HepG2 (cell line): ENCODE measurements around the gene PCCB. TPM values are rescaled to one million over a fixed set of nuclear protein-coding genes. Genes with fewer than 3 reads are reported as not detected.
A peak's percentile ranks its signal among the peaks of the same experiment; 100 is the strongest.

Experiments
- CREM ChIP-seq, 2 experiments: sonication (generic) in 1 of 2; formaldehyde crosslinking in 1 of 2; IDR thresholded peaks; 2 replicates each; pipeline versions ENCODE4 v1.4.0 to v1.6.1; 2016 to 2020; ENCODE audit warnings: antibody characterized with exemption in 1 of 2, mild to moderate bottlenecking in 1 of 2, missing genetic modification reagents in 1 of 2
- CSRNP2 ChIP-seq: sonication (generic); formaldehyde crosslinking; conservative IDR thresholded peaks from 2 replicates; pipeline ENCODE4 v1.8.0; 2022; ENCODE audit warnings: low read depth, missing genetic modification reagents
- FOXK2 ChIP-seq: fragments of 450-650 bp; IDR thresholded peaks from 2 replicates; pipeline ENCODE4 v1.6.1; 2016
- HNRNPH1 ChIP-seq: fragments of 200-400 bp; formaldehyde crosslinking; optimal IDR thresholded peaks from 2 replicates; pipeline ENCODE3; 2017; ENCODE audit warnings: mild to moderate bottlenecking, low read depth, low read length
- PAXIP1 ChIP-seq: sonication (generic); formaldehyde crosslinking; conservative IDR thresholded peaks from 2 replicates; pipeline ENCODE4 v1.4.0; 2020; ENCODE audit warnings: mild to moderate bottlenecking, missing genetic modification reagents, moderate library complexity
- PHF8 ChIP-seq: sonication (generic); formaldehyde crosslinking; IDR thresholded peaks from 2 replicates; pipeline ENCODE4 v1.5.0; 2020; ENCODE audit warnings: missing genetic modification reagents
- SPEN ChIP-seq: sonication (generic); formaldehyde crosslinking; IDR thresholded peaks from 2 replicates; pipeline ENCODE4 v1.5.1; 2020; ENCODE audit warnings: low read depth, mild to moderate bottlenecking, missing genetic modification reagents
- SRSF4 ChIP-seq: fragments of 200-400 bp; formaldehyde crosslinking; IDR thresholded peaks from one replicate; pipeline ENCODE4 v1.6.1; 2018; ENCODE audit warnings: mild to moderate bottlenecking, low read depth, low read length, moderate library complexity; ENCODE audit not compliant: poor library complexity, severe bottlenecking
- TBX3 ChIP-seq: fragments of 450-650 bp; IDR thresholded peaks from 2 replicates; pipeline ENCODE4 v1.6.1; 2017; ENCODE audit warnings: antibody characterized with exemption, mild to moderate bottlenecking, inconsistent platforms, borderline replicate concordance
- THAP11 ChIP-seq: IDR thresholded peaks from 2 replicates; pipeline ENCODE4 v1.6.1; 2016; ENCODE audit warnings: missing biosample characterization, missing genetic modification reagents
- TMF1 ChIP-seq: sonication (generic); formaldehyde crosslinking; IDR thresholded peaks from 2 replicates; pipeline ENCODE4 v1.8.1; 2022; ENCODE audit warnings: low read depth, missing genetic modification reagents
- ZFP36 ChIP-seq: fragments of 150-350 bp; IDR thresholded peaks from 2 replicates; pipeline ENCODE4 v1.6.1; 2018; ENCODE audit warnings: borderline replicate concordance, low read length, low read depth; ENCODE audit not compliant: partially characterized antibody
- ZNF281 ChIP-seq: sonication (generic); formaldehyde crosslinking; IDR thresholded peaks from 2 replicates; pipeline ENCODE4 v1.4.0; 2020; ENCODE audit warnings: missing genetic modification reagents, borderline replicate concordance
- ZNF574 ChIP-seq: sonication (generic); formaldehyde crosslinking; IDR thresholded peaks from 2 replicates; pipeline ENCODE4 v1.4.0; 2020; ENCODE audit warnings: missing genetic modification reagents
- polyA plus RNA-seq, 8 experiments: library from polyadenylated mRNA; depleted of rRNA in 3 of 8; stranded (reverse) in 7 of 8; unstranded in 1 of 8; fragments of >200 nt; fragmentation: Illumina TruSeq in 4 of 8; extraction: Trizol in 4 of 8; gene quantifications; 2 replicates each; pipeline versions ENCODE4 v1.2.1 to v1.2.3, GENCODE V29; 2011 to 2016; ENCODE audit warnings: low read depth in 4 of 8, missing spikeins in 1 of 8, mixed read lengths in 1 of 8; ENCODE audit not compliant: insufficient read depth in 1 of 8
- total RNA-seq, 5 experiments: library from RNA; depleted of rRNA; stranded (reverse); fragments of >200 nt; fragmentation: Illumina TruSeq; extraction: Trizol; gene quantifications; 2 replicates each; pipeline ENCODE4 v1.2.3, GENCODE V29; 2016; ENCODE audit warnings: low read depth in 1 of 5

Gene PCCB
- total and polyA plus RNA-seq, 2 of the 13 experiments (the other 11 are each of a cell fraction or from before 2014, with no cell fraction given), result 84.1 to 88.7 TPM

GRCh38 chr3:136255672-136256406 is 5.7 kb downstream of the PCCB start (continued):
- TF ChIP-seq ZNF281 (peak; percentile 23; the same call in 1 of the 2 replicates), SRSF4 (no peak), THAP11 (CRISPR knock-in tag) (peak; percentile 28; the same call in 1 of the 2 replicates), TMF1 (CRISPR knock-in tag) (no peak), CSRNP2 (no peak), HNRNPH1 (no peak), CREM (IDR thresholded peaks at IDR 0.05) (peak; percentile 80), CREM (CRISPR knock-in tag; IDR thresholded peaks at IDR 0.05) (no peak), PAXIP1 (CRISPR knock-in tag) (peak; percentile 81), TBX3 (no peak), PHF8 (CRISPR knock-in tag) (no peak), SPEN (CRISPR knock-in tag) (no peak), FOXK2 (no peak), ZFP36 (no peak), ZNF574 (CRISPR knock-in tag) (no peak)
